ENCODE results near the gene PTGS1. TPM values are rescaled to one million over a fixed set of nuclear protein-coding genes. Genes with fewer than 3 reads are reported as not detected.
A peak's percentile ranks its signal among the peaks of the same experiment; 100 is the strongest.
"Not testable (repeated sequence)": the region's sequence is repeated elsewhere in the genome, so short reads cannot be mapped to it uniquely, and the experiment has no call there.

The PTGS1 gene
- total RNA-seq, 2 experiments from 2014 or later = 0.47 to 0.62 TPM

DNA sequence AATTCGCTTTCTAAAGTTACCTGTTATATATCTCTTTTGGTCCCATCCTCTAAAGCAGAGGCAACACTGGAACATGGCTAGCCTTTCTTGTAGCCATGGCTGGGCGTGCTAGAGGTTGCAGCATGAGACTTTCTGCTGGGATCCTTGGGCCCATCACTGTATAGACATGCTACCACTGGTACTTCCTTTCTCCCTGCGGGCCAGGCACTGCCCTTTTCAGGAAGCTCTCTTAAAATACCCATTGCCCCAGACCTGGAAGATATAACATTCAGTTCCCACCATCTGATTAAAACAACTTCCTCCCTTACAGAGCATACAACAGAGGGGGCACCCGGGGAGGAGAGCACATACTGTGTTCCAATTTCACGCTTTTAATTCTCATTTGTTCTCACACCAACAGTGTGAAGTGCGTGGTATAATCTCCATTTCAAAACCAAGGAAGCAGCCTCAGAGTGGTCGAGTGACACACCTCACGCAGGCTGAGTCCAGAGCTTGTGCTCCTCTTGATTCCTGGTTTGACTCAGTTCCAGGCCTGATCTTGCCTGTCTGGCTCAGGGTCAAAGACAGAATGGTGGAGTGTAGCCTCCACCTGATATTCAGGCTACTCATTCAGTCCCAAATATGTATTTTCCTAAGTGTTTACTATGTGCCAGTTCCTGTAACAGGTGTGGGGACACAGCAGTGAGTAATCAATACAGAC, 22.6 kb downstream of the PTGS1 start:
- Mint-ChIP-seq H3K27ac (no peak overlapping the region), H3K4me1 (peaks cover 5% of the 10 kb centered on the region), H3K9me3 (no peaks in the 10 kb centered on the region), H3K4me3 (no peak overlapping the region), H3K27me3 (peaks cover 16% of the 10 kb centered on the region), H3K36me3 (no peaks in the 10 kb centered on the region)
- DNase-seq = no peak

GRCh38 chr9:122394265-122395125, 23.7 kb downstream of the PTGS1 start:
- no peak overlapping the region for H3K4me3 Mint-ChIP-seq
- peaks cover 5% of the 10 kb centered on the region for H3K4me1 Mint-ChIP-seq
- peaks cover 17% of the 10 kb centered on the region for H3K27me3 Mint-ChIP-seq
- H3K9me3 Mint-ChIP-seq = peaks cover 6% of the 10 kb centered on the region
- no peaks in the 10 kb centered on the region for H3K36me3 Mint-ChIP-seq
- DNase-seq = no peak
- no peak overlapping the region for H3K27ac Mint-ChIP-seq

GRCh38 chr9:122396614-122397148, 25.9 kb downstream of the PTGS1 start:
- no peak overlapping the region for H3K27ac Mint-ChIP-seq
- no peak overlapping the region for H3K4me3 Mint-ChIP-seq
- H3K4me1 Mint-ChIP-seq = peaks cover 4% of the 10 kb centered on the region
- peaks cover 14% of the 10 kb centered on the region for H3K9me3 Mint-ChIP-seq
- no peak for DNase-seq
- peaks cover 7% of the 10 kb centered on the region for H3K27me3 Mint-ChIP-seq
- peaks cover 5% of the 10 kb centered on the region for H3K36me3 Mint-ChIP-seq

DNA sequence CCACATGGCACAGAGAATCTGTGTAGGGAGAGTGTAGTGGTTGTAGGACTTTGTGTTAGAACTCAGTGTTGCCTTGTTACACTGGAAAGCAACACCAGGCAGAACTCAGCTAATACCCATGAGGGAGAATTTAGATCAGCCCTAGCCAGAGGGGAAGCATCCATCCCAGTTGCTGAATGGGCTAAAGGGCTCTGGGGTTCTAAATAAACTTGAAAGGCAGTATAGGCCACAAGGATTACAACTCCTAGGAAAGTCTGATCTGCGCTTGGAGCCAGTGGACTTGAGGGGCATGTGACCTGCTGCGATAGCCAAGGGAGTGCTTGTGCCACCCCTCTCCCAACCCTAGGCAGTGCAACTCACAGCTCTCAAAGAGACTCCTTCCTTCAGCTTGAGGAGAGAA, 26.9 kb downstream of the PTGS1 start:
- no peak overlapping the region for H3K27ac Mint-ChIP-seq
- H3K4me3 Mint-ChIP-seq = no peak overlapping the region
- H3K27me3 Mint-ChIP-seq = peaks cover 13% of the 10 kb centered on the region
- DNase-seq = no peak
- H3K4me1 Mint-ChIP-seq = peaks cover 14% of the 10 kb centered on the region
- H3K9me3 Mint-ChIP-seq = peaks cover 14% of the 10 kb centered on the region
- H3K36me3 Mint-ChIP-seq = peaks cover 7% of the 10 kb centered on the region

DNA sequence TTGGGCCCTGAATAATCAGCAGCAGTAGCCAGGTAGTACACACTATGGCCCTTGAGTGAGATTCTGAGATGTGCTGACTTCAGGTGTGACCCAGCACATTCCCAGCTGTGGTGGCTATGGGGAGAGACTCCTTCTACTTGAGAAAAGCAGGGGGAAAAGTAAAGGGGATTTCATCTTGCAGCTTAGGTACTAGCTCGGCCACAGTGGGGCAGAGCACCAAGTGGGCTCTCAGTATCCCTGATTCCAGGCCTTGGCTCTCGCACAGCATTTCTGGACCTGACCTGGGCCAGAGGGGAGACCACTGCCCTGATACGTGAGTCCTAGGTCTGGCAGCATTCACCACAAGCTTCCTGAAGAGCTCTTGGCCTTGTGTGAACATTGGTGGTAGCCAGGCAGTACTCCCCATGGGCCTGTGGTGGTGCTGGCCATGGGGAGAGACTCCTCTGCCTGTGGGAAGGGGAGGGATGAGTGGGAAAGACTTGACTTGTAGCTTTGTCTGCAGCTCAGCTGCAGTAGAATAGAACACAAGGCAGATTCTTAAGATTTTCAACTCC, 27.6 kb downstream of the PTGS1 start:
- Mint-ChIP-seq H3K9me3 (peaks cover 16% of the 10 kb centered on the region), H3K36me3 (peaks cover 7% of the 10 kb centered on the region), H3K27me3 (peaks cover 13% of the 10 kb centered on the region), H3K27ac (no peak overlapping the region), H3K4me1 (peaks cover 21% of the 10 kb centered on the region), H3K4me3 (no peak overlapping the region)
- no peak for DNase-seq

GRCh38 chr9:122401896-122402295, 31.1 kb downstream of the PTGS1 start:
- Mint-ChIP-seq H3K9me3 (peaks cover 16% of the 10 kb centered on the region), H3K27me3 (peaks cover 24% of the 10 kb centered on the region), H3K27ac (peak overlapping the region; percentile 86), H3K4me1 (peaks cover 27% of the 10 kb centered on the region), H3K4me3 (no peak overlapping the region), H3K36me3 (peaks cover 10% of the 10 kb centered on the region)
- DNase-seq = no peak

DNA sequence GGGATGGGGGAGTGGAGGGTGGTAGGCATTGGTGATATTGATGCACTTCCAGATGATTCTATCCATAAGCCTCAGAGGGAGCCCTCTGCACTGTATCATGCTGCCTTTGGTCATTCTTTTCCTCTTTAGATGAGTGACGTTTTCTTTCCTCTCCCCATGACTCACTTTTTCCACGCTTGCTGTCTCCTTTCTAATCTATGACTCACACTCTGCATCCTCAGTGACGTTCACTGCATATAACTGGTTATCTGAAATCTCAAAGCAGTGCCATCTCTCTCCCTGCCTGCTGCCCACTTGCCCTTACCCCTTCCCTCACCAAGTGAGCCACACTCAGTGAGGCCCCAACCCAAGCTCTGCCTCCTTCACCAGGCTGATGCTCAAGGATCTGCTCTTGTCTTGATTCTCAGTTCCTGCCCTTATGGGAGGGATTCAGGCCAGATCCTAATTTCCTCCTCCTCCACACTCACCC, 31.6 kb downstream of the PTGS1 start:
- Mint-ChIP-seq H3K4me3 (peak overlapping the region; percentile 29), H3K27ac (peak overlapping the region; percentile 86), H3K9me3 (peaks cover 16% of the 10 kb centered on the region), H3K4me1 (peaks cover 30% of the 10 kb centered on the region), H3K36me3 (peaks cover 10% of the 10 kb centered on the region), H3K27me3 (peaks cover 24% of the 10 kb centered on the region)
- peak; percentile 58 for DNase-seq

GRCh38 chr9:122402874-122403273, 32.0 kb downstream of the PTGS1 start:
- H3K27me3 Mint-ChIP-seq = peaks cover 24% of the 10 kb centered on the region
- no peak for DNase-seq
- H3K4me3 Mint-ChIP-seq = peak overlapping the region; percentile 29
- peaks cover 10% of the 10 kb centered on the region for H3K36me3 Mint-ChIP-seq
- H3K4me1 Mint-ChIP-seq = peaks cover 30% of the 10 kb centered on the region
- H3K9me3 Mint-ChIP-seq = peaks cover 16% of the 10 kb centered on the region
- H3K27ac Mint-ChIP-seq = peak overlapping the region; percentile 86

DNA sequence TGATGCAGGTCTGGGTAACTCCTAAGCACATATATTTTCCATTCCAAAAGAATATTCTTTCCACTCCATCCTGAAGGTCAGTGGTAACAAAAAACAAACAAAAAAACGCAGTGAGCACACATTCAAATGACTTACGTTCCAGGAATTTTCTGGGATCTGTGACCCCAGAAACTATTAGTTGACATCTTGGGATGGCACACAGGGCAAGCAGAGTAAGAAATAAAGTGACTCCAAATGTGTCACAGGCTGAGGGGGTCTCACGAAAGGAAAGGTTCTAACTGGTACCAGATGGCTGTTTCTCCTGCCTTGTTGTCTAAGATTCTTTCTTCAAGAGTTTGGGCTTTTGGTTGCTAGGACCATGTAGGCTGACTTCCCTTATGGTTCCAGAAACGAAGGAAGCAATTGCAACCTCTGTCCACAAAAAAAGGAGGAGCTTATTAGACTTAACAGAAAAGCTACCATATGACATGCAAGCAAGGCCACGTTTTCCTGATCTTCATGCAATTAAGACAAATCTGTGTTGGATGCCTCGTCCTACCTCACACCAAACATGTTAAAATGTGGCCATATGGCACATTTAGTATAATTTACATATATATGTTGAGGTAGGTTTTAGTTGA, 32.7 kb downstream of the PTGS1 start:
- Mint-ChIP-seq H3K4me3 (no peak overlapping the region), H3K9me3 (peaks cover 16% of the 10 kb centered on the region), H3K27ac (no peak overlapping the region), H3K4me1 (peaks cover 32% of the 10 kb centered on the region), H3K27me3 (peaks cover 24% of the 10 kb centered on the region), H3K36me3 (peaks cover 10% of the 10 kb centered on the region)
- DNase-seq = no peak

DNA sequence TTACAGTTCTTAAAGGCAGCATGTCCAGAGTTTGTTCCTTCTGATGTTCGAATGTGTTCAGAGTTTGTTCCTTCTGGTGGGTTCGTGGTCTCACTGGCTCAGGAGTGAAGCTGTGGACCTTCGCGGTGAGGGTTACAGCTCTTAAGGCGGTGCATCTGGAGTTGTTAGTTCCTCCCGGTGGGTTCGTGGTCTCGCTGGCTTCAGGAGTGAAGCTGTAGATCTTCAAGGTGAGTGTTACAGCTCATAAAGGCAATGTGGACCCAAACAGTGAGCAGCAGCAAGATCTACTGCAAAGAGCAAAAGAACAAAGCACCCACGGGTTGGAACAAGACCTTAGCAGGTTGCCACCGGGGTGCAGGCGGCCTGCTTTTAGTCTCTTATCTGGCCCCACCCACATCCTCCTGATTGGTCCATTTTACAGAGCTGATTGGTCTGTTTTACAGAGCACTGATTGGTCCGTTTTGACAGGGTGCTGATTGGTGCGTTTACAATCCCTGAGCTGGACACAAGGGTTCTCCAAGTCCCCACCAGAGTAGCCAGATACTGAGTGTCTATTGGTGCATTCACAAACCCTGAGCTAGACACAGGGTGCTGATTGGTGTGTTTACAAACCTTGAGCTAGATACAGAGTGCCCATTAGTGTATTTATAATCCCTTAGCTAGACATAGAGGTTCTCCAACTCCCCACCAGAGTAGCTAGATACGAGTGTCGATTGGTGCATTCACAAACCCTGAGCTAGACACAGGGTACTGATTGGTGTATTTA, 34.7 kb downstream of the PTGS1 start:
- peaks cover 13% of the 10 kb centered on the region for H3K36me3 Mint-ChIP-seq
- peaks cover 32% of the 10 kb centered on the region for H3K4me1 Mint-ChIP-seq
- DNase-seq = peak; percentile 23
- peaks cover 21% of the 10 kb centered on the region for H3K27me3 Mint-ChIP-seq
- peak overlapping the region; percentile 87 for H3K27ac Mint-ChIP-seq
- H3K4me3 Mint-ChIP-seq = peak overlapping the region; percentile 74
- not testable (repeated sequence) for H3K9me3 Mint-ChIP-seq

DNA sequence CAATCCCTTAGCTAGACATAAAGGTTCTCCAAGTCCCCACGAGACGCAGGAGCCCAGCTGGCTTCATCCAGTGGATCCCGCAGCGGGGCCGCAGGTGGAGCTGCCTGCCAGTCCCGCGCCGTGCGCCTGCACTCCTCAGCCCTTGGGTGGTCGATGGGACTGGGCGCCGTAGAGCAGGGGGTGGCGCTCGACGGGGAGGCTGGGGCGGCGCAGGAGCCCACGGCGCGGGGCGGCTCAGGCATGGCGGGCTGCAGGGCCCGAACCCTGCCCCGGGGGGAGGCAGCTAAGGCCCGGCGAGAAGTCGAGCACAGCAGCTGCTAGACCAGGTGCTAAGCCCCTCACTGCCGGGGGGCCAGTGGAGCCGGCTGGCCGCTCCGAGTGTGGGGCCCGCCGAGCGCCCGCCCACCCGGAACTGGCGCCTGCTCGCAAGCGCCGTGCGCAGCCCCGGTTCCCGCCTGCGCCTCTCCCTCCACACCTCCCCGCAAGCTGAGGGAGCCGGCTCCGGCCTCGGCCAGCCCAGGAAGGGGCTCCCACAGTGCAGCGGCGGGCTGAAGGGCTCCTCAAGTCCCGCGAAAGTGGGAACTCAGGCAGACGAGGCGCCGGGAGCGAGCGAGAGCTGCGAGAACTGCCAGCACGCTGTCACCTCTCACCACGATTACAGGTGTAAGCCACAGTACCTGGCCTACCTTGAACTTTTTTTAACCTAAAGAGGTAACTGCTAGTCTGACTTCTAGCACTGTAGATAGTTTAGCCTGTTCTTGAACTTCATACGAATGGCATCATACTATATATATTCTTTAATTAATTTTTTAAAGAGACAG, 35.5 kb downstream of the PTGS1 start:
- peaks cover 28% of the 10 kb centered on the region for H3K4me1 Mint-ChIP-seq
- H3K27me3 Mint-ChIP-seq = peaks cover 18% of the 10 kb centered on the region
- peak overlapping the region; percentile 74 for H3K4me3 Mint-ChIP-seq
- peaks cover 4% of the 10 kb centered on the region for H3K9me3 Mint-ChIP-seq
- DNase-seq = peak; percentile 52
- peak overlapping the region; percentile 87 for H3K27ac Mint-ChIP-seq
- H3K36me3 Mint-ChIP-seq = peaks cover 9% of the 10 kb centered on the region

- H3K36me3 Mint-ChIP-seq = peaks cover 26% of the 10 kb centered on the region
- H3K27ac Mint-ChIP-seq, H3K9me3 Mint-ChIP-seq, DNase-seq, H3K4me1 Mint-ChIP-seq, H3K4me3 Mint-ChIP-seq, H3K27me3 Mint-ChIP-seq: not testable (repeated sequence)
Observed at GRCh38 chr9:122414108-122414507, 43.3 kb downstream of the PTGS1 start.

GRCh38 chr9:122418016-122418415, 47.2 kb downstream of the PTGS1 start:
- no peak overlapping the region for H3K27ac Mint-ChIP-seq
- DNase-seq = no peak
- peaks cover 47% of the 10 kb centered on the region for H3K36me3 Mint-ChIP-seq
- H3K9me3 Mint-ChIP-seq = peaks cover 18% of the 10 kb centered on the region
- no peak overlapping the region for H3K4me3 Mint-ChIP-seq
- H3K27me3 Mint-ChIP-seq = peaks cover 8% of the 10 kb centered on the region
- H3K4me1 Mint-ChIP-seq = no peaks in the 10 kb centered on the region
